ENCODE measurements around the gene RGS19. TPM values are rescaled to one million over a fixed set of nuclear protein-coding genes. Genes with fewer than 3 reads are reported as not detected.
A peak's percentile ranks its signal among the peaks of the same experiment; 100 is the strongest.
"Not testable (repeated sequence)": the region's sequence is repeated elsewhere in the genome, so short reads cannot be mapped to it uniquely, and the experiment has no call there.

Gene RGS19
- 14.0 TPM for polyA plus RNA-seq (2012; ENCODE audit: missing spikeins)

DNA sequence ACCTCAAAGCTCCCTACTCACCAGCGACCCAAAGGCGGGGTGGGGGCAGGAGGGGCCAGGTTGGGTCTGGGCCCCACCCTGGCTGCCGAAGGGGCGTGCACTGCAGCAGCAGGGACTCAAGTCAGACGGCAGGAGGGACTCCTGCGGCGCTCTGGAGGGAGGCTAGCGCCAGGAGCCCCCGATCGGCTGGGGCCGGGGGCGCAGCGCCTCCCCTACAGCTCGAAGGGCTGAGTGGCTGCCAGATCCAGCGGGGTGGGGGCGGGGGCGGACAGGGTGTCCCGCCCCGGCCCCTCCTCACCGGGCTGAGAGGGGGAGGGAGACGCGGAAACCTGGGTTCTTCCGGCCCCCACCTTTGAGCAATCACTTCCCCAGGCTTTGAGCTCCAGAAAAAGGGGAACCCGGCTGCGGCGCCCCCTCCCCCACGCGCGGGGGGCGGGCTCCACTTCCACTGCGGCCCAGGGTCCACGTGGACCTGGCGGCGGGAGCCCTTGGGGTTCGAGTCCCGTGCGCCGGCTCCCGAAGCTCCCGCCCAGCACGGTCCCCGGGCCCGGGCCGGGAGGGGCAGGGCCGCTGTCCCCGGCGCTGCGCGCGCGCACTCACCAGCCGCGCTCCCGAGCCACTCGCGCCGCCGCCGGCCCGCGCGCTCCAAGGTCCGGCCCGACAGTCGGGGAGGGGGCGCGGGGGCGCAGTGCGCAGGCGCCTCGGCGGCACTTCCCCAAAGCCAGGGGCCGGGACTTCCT, at the start of gene RGS19:
Gene RGS19 (minus strand): TSS at position 246 of the 740 bp plus-strand sequence. CDS start 2,632 bp downstream, outside the sequence.
- FAIRE-seq (peak; percentile 93), DNase-seq (ENCODE audit: insufficient read length) (peak; percentile 74)
- TF ChIP-seq POLR2A (IDR thresholded peaks at IDR 0.05; ENCODE audit: low read depth, low read length) (no peak), POLR2AphosphoS5 (IDR thresholded peaks at IDR 0.05; ENCODE audit: low read depth, low read length) (no peak), TAF1 (IDR thresholded peaks at IDR 0.05; ENCODE audit: borderline replicate concordance, low read depth, low read length) (no peak)

DNA sequence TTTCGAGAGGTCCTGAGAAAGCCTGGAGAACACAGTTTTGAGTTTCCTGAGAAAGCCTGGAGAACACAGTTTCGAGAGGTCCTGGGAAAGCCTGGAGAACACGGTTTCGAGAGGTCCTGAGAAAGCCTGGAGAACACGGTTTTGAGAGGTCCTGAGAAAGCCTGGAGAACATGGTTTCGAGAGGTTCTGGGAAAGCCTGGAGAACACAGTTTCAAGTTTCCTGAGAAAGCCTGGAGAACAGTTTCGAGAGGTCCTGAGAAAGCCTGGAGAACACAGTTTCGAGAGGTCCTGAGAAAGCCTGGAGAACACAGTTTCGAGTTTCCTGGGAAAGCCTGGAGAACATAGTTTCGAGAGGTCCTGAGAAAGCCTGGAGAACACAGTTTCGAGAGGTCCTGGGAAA, 44.2 kb upstream of the RGS19 start:
- DNase-seq (ENCODE audit: insufficient read length); FAIRE-seq: not testable (repeated sequence)

DNA sequence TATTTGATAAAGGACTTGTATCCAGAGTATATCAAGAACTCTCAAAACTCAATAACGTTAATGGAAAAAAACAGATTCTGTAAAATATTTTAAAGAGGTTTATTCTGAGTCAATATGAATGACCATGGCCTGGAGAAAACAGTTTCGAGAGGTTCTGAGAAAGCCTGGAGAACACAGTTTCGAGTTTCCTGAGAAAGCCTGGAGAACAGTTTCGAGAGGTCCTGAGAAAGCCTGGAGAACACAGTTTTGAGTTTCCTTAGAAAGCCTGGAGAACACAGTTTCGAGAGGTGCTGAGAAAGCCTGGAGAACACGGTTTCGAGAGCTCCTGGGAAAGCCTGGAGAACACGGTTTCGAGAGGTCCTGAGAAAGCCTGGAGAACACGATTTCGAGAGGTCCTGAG, 43.6 kb upstream of the RGS19 start:
- FAIRE-seq; DNase-seq (ENCODE audit: insufficient read length): not testable (repeated sequence)

DNA sequence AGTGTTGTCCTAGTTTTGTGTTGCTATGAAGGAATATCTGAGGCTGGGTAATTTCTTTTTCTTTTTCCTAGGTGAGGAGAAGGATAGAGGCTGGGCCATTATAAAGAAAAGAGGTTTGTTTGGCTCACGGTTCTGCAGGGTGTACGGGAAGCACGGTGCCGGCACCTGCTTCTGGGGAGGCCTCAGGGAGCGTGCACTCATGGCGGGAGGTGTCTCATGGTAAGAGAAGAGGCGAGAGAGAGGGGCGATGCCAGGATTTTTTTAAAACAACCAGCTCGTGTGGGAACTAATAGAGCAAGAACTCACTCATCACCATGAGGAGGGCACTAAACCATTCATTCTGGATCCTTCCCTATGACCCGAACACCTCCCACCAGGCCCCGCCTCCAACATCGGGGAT, 42.3 kb upstream of the RGS19 start:
- no peak for FAIRE-seq
- TF ChIP-seq TAF1 (IDR thresholded peaks at IDR 0.05; ENCODE audit: borderline replicate concordance, low read depth, low read length) (no peak), POLR2AphosphoS5 (IDR thresholded peaks at IDR 0.05; ENCODE audit: low read depth, low read length) (no peak)
- DNase-seq (ENCODE audit: insufficient read length), result no peak

DNA sequence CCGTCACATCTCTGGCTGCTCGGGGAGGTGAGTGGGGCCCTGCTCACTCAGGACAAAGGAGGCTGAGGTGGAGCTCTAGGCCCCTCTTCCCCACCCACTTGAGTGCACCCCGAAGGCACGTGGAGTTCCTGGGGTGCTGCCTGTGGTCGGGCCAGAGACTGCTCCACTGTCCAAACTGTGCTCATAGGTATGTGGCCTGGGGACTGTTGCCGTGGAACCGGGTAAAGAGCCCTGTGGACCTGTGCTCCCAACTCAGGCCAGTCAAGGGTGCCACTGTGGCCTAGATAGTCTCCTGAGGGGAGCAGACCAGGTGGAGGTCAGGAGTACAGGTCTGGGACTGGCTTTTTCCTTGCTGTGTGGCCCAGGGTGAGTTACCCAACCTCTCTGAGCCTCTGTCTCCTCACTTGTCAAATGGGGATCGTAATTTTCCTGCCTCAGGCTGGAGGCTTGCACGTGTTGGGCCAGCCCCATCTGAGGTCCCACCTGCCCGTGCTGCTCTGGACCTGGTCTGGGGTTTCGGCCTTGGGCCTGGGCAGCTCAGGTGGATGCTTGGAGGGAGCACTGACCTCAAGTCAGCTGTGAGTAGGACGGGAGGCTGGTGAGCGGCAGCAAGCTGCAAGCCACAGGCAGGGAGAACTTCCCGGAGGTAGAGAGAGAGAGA, 40.5 kb upstream of the RGS19 start:
- FAIRE-seq (no peak), DNase-seq (ENCODE audit: insufficient read length) (peak; percentile 18)
- TF ChIP-seq TAF1 (IDR thresholded peaks at IDR 0.05; ENCODE audit: borderline replicate concordance, low read depth, low read length) (no peak), POLR2A (IDR thresholded peaks at IDR 0.05; ENCODE audit: low read depth, low read length) (no peak), POLR2AphosphoS5 (IDR thresholded peaks at IDR 0.05; ENCODE audit: low read depth, low read length) (no peak)

GRCh38 chr20:64119301-64119680, 40.0 kb upstream of the RGS19 start:
- no peak for FAIRE-seq
- no peak for DNase-seq (ENCODE audit: insufficient read length)
- TF ChIP-seq POLR2AphosphoS5 (IDR thresholded peaks at IDR 0.05; ENCODE audit: low read depth, low read length) (no peak), TAF1 (IDR thresholded peaks at IDR 0.05; ENCODE audit: borderline replicate concordance, low read depth, low read length) (no peak), POLR2A (IDR thresholded peaks at IDR 0.05; ENCODE audit: low read depth, low read length) (no peak)

GRCh38 chr20:64117432-64117777, 38.1 kb upstream of the RGS19 start:
- not testable (repeated sequence) for FAIRE-seq; DNase-seq (ENCODE audit: insufficient read length)

- FAIRE-seq, result no peak
- no peak for DNase-seq (ENCODE audit: insufficient read length)
- TF ChIP-seq TAF1 (IDR thresholded peaks at IDR 0.05; ENCODE audit: borderline replicate concordance, low read depth, low read length), result no peak
- TF ChIP-seq POLR2A (IDR thresholded peaks at IDR 0.05; ENCODE audit: low read depth, low read length), result no peak
- no peak for TF ChIP-seq POLR2AphosphoS5 (IDR thresholded peaks at IDR 0.05; ENCODE audit: low read depth, low read length)
These were observed 37.5 kb upstream of the RGS19 start for GRCh38 chr20:64116541-64117431.

DNA sequence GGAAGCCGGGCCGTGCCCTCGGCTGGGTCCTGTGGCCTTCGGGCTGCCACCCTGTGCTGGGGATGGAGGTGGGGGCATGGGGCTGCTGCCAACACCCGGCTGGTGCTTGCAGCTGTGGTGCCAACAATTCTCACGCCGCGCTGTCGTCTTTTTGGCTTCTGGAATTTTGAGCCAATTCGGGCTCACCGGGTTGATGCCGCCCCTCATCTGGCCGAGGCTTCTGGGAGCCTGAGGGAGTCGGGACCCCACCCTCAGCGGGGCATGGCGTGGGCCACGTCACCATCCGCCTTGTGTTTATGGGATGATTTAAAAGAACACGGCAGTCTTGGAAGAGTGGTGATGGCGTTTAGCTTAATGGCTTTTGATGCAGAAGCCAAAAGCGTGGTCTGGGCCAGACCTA, 36.7 kb upstream of the RGS19 start:
- TF ChIP-seq TAF1 (IDR thresholded peaks at IDR 0.05; ENCODE audit: borderline replicate concordance, low read depth, low read length) (no peak), POLR2AphosphoS5 (IDR thresholded peaks at IDR 0.05; ENCODE audit: low read depth, low read length) (no peak), POLR2A (IDR thresholded peaks at IDR 0.05; ENCODE audit: low read depth, low read length) (no peak)
- FAIRE-seq (no peak), DNase-seq (ENCODE audit: insufficient read length) (no peak)

- TF ChIP-seq POLR2A (IDR thresholded peaks at IDR 0.05; ENCODE audit: low read depth, low read length) (no peak), TAF1 (IDR thresholded peaks at IDR 0.05; ENCODE audit: borderline replicate concordance, low read depth, low read length) (no peak), POLR2AphosphoS5 (IDR thresholded peaks at IDR 0.05; ENCODE audit: low read depth, low read length) (no peak)
- no peak for FAIRE-seq
- no peak for DNase-seq (ENCODE audit: insufficient read length)
These were observed 36.0 kb upstream of the RGS19 start for GRCh38 chr20:64115171-64115911.

GRCh38 chr20:64114356-64114971, 35.1 kb upstream of the RGS19 start:
- TF ChIP-seq TAF1 (IDR thresholded peaks at IDR 0.05; ENCODE audit: borderline replicate concordance, low read depth, low read length), result no peak
- TF ChIP-seq POLR2A (IDR thresholded peaks at IDR 0.05; ENCODE audit: low read depth, low read length), result no peak
- TF ChIP-seq POLR2AphosphoS5 (IDR thresholded peaks at IDR 0.05; ENCODE audit: low read depth, low read length), result no peak
- FAIRE-seq (no peak), DNase-seq (ENCODE audit: insufficient read length) (no peak)
